GM12801 (cell line): ENCODE data around the gene OR4D11.

ENCODE experiments used
- TF ChIP-seq, protein P1 (sequence below): IDR thresholded peaks from one replicate; pipeline ENCODE4 v1.5.1; 2011; ENCODE audit warnings: control low read depth; ENCODE audit not compliant: insufficient read length; ENCODE audit errors: extremely low read depth

OR4D11 gene

DNA sequence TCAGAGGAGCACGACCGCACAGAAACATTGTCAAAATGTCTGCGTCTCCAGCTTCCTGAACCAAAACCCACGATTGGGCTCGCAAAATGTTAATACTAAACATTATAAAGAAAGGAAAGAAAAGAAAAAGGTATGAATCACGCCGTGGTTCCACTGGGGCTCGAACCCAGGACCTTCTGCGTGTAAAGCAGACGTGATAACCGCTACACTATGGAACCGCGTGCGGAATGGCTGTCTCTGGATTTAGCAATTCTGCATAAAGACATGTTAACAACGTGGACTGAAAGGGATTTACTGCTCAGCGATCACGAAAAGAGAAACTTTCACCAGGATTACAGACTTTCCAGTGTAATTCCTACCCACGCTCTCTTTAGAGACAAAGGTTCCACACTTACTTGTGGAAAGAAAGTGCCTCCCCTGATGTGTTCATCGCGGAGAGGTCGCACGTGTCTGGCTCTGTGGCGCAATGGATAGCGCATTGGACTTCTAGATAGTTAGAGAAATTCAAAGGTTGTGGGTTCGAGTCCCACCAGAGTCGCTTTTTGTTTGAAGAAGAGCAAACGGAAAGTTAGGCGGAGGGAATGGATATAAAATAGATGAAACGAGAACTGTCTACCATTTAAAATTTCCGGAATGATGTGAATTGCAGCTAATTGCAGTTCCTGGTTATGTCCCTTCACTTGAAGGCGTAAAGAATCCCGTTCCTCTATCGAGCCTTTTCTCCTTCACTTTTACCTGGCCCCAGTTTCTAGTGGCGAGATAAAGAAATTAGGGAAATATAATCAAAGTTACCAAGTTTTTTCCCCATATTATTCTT lies 47.7 kb downstream of the OR4D11 start:
- TF ChIP-seq, protein P1, sequence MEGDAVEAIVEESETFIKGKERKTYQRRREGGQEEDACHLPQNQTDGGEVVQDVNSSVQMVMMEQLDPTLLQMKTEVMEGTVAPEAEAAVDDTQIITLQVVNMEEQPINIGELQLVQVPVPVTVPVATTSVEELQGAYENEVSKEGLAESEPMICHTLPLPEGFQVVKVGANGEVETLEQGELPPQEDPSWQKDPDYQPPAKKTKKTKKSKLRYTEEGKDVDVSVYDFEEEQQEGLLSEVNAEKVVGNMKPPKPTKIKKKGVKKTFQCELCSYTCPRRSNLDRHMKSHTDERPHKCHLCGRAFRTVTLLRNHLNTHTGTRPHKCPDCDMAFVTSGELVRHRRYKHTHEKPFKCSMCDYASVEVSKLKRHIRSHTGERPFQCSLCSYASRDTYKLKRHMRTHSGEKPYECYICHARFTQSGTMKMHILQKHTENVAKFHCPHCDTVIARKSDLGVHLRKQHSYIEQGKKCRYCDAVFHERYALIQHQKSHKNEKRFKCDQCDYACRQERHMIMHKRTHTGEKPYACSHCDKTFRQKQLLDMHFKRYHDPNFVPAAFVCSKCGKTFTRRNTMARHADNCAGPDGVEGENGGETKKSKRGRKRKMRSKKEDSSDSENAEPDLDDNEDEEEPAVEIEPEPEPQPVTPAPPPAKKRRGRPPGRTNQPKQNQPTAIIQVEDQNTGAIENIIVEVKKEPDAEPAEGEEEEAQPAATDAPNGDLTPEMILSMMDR = no peak

DNA sequence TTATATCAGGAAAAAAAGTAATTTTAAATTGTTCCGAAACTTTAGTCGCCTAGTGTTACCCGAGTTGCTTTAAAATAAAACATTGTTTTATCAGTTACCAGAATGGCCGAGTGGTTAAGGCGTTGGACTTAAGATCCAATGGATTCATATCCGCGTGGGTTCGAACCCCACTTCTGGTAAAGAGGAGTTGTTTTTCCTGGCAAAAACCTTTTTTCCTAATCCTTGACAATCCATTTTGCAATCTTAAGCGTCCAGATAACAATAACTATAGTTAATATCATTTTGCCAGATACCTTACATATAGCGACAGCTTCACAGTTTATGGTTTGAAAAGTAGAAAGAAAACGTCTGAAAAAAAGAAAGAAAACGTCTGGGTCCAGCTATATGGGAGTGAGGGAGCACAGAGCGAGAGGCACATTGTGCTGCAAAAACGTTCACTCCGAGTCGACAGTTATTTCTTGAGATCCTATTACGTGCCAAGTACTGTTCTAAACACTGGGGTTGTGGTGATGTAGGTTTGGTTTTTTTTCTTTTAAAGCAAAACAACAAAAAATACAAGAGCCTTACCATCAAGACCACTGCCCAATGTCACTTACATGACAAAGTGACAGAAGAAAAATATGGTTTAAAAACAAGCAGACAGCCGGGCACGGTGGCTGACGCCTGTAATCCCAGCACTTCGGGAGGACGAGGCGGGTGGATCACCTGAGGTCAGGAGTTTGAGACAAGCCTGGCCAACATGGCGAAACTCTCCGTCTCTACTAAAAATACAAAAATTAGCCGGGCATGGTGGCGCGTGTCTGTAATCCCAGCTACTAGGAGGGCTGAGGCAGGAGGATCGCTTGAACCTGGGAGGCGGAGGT lies 48.5 kb downstream of the OR4D11 start:
- TF ChIP-seq, protein P1 = no peak

DNA sequence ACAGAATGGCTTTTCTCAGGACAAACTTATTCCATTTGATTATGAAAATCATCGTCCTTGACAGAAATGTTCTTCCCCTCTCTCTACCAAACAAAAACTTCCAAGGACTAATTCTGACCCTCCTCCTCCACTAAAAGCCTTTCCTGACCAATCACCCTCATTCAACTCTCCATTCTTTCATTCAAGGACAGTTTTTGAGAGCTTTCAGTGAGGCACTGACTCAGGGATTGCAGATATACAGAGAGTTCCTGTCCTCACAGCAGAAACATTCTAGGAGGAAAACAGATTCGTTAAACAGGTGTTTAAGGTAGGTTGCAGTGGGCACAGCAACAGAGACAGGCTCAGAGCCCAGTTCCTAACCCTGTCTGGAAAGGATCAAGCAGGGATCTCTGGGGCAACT lies 49.5 kb downstream of the OR4D11 start:
- TF ChIP-seq, protein P1 = no peak

DNA sequence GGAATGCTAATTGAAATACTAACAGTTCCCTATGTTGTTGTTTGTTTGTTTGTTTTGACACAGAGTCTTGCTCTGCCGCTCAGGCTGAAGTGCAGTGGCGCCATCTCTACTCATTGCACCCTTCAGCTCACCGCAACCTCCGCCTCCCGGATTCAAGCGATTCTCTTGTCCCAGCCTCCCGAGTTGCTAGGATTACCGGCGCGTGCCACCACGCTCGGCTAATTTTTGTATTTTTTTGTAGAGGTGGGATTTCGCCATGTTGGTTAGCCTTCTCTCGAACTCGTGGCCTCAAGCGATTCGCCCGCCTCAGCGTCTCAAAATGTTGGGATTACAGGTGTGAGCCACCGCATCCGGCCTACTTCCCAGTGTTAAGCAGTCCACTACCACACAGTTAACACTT lies 49.9 kb downstream of the OR4D11 start:
- TF ChIP-seq, protein P1 = no peak
